Spleen (tissue), 7 donors: ENCODE measurements around the gene IFNL4.

Experiments used
- POLR2AphosphoS5 ChIP-seq, 3 donors: sonication (generic); formaldehyde crosslinking; IDR thresholded peaks; one replicate each; pipeline ENCODE4 v1.5.1; 2017; ENCODE audit warnings: antibody characterized with exemption in 3 of 3
- TF ChIP-seq, protein P1 (sequence below), 11 experiments: fragments of 200-600 bp in 7 of 11; fragments of 450-650 bp in 4 of 11; sonication (generic) in 4 of 11; IDR thresholded peaks in 8 of 11; conservative IDR thresholded peaks in 3 of 11; 1 replicate in 7 of 11; 2 replicates in 4 of 11; pipeline versions ENCODE4 v1.4.0 to v1.8.0; 2016 to 2021; ENCODE audit warnings: antibody characterized with exemption in 11 of 11, inconsistent platforms in 4 of 11, mild to moderate bottlenecking in 1 of 11
- donor health status: DM: no; HTN: no; CAD: no; lungs with moderate emphysema.
- donor health status: DM: no; HTN: no; CAD: no.
- donor health status: DM: no; HTN: no; CAD: no.

DNA sequence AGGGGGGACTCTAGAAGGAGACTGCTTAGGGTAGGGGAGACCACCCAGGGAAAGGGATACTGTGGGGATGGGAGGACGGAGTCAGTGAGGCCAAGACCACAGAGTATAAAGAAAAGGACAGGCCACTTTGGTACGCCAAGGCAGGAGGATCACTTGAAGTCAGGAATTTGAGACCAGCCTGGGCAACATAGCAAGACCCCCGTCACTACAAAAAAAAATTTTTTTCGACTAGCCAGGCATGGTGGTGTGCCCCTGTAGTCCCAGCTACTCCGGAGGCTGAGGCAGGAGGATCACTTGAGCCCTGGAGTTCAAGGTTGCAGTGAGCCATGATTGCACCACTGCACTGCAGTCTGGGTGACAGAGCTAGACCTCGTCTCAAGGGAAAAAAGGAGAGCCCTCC lies 10.4 kb downstream of the IFNL4 start:
- TF ChIP-seq POLR2AphosphoS5 (IDR thresholded peaks at IDR 0.05) = no peak
- TF ChIP-seq, protein P1, sequence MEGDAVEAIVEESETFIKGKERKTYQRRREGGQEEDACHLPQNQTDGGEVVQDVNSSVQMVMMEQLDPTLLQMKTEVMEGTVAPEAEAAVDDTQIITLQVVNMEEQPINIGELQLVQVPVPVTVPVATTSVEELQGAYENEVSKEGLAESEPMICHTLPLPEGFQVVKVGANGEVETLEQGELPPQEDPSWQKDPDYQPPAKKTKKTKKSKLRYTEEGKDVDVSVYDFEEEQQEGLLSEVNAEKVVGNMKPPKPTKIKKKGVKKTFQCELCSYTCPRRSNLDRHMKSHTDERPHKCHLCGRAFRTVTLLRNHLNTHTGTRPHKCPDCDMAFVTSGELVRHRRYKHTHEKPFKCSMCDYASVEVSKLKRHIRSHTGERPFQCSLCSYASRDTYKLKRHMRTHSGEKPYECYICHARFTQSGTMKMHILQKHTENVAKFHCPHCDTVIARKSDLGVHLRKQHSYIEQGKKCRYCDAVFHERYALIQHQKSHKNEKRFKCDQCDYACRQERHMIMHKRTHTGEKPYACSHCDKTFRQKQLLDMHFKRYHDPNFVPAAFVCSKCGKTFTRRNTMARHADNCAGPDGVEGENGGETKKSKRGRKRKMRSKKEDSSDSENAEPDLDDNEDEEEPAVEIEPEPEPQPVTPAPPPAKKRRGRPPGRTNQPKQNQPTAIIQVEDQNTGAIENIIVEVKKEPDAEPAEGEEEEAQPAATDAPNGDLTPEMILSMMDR (IDR thresholded peaks at IDR 0.05 in 8 of 11, conservative IDR thresholded peaks at IDR 0.05 in 3 of 11) = no peak
